HEK293 (cell line): Measurements from ENCODE around the gene DNAJC5.
"Not testable (repeated sequence)": the region's sequence is repeated elsewhere in the genome, so short reads cannot be mapped to it uniquely, and the experiment has no call there.

Source experiments
- CTCF ChIA-PET: fragments of 350-600 bp; formaldehyde crosslinking; extraction: SDS; loops from one replicate; lab custom pipeline; 2021; ENCODE audit warnings: antibody characterized with exemption; lab: Yijun Ruan, JAX
- POLR2A ChIA-PET: fragments of 300-600 bp; formaldehyde crosslinking; extraction: SDS; loops from one replicate; lab custom pipeline; 2020; ENCODE audit warnings: antibody characterized with exemption, inconsistent platforms; lab: Yijun Ruan, JAX
- H3K27ac ChIP-seq: fragments of 200-500 bp; sonication (Bioruptor generic); 2 replicates; pipeline ENCODE4 v1.5.1; 2014; ENCODE audit warnings: low read depth, low read length, control low read depth, inconsistent platforms; ENCODE audit errors: extremely low read depth
- H3K36me3 ChIP-seq, 2 experiments: fragments of 200-500 bp in 1 of 2; sonication (Bioruptor generic) in 1 of 2; 1 replicate in 1 of 2; 2 replicates in 1 of 2; pipeline ENCODE4 v1.5.1; 2014 to 2017; ENCODE audit warnings: inconsistent platforms in 2 of 2, low read length in 2 of 2; ENCODE audit not compliant: control insufficient read depth in 2 of 2, insufficient read depth in 1 of 2
- H3K4me1 ChIP-seq: fragments of 200-500 bp; sonication (Bioruptor generic); 2 replicates; pipeline ENCODE4 v1.5.1; 2014; ENCODE audit warnings: mild to moderate bottlenecking, low read length, inconsistent platforms; ENCODE audit not compliant: control insufficient read depth, insufficient read depth
- H3K4me3 ChIP-seq: 2 replicates; pipeline ENCODE4 v1.5.1; 2011; ENCODE audit warnings: low read depth, mild to moderate bottlenecking, control low read depth, low read length, moderate library complexity
- H3K9me3 ChIP-seq: fragments of 200-500 bp; sonication (Bioruptor generic); 2 replicates; pipeline ENCODE4 v1.5.1; 2014; ENCODE audit warnings: low read depth, low read length, inconsistent platforms; ENCODE audit not compliant: control insufficient read depth, insufficient read depth
- ATF2 ChIP-seq: fragments of 450-650 bp; formaldehyde crosslinking; IDR thresholded peaks from 2 replicates; pipeline ENCODE4 v1.5.1; 2016; ENCODE audit warnings: missing biosample characterization, missing genetic modification characterization, low read depth
- SP2 ChIP-seq: fragments of 450-650 bp; formaldehyde crosslinking; IDR thresholded peaks from 2 replicates; pipeline ENCODE4 v1.5.1; 2016; ENCODE audit warnings: missing biosample characterization, missing genetic modification characterization
- TSHZ1 ChIP-seq: fragments of 450-650 bp; formaldehyde crosslinking; IDR thresholded peaks from 2 replicates; pipeline ENCODE4 v1.5.1; 2016; ENCODE audit warnings: missing biosample characterization, missing genetic modification characterization, borderline replicate concordance
- ZBTB21 ChIP-seq: fragments of 450-650 bp; formaldehyde crosslinking; IDR thresholded peaks from 2 replicates; pipeline ENCODE4 v1.5.1; 2017; ENCODE audit warnings: missing biosample characterization, missing genetic modification characterization
- ZBTB6 ChIP-seq: fragments of 450-650 bp; formaldehyde crosslinking; IDR thresholded peaks from 2 replicates; pipeline ENCODE4 v1.5.1; 2017; ENCODE audit warnings: missing biosample characterization, missing genetic modification characterization
- ZFP69B ChIP-seq: fragments of 450-650 bp; formaldehyde crosslinking; IDR thresholded peaks from 2 replicates; pipeline ENCODE4 v1.5.1; 2016; ENCODE audit warnings: missing biosample characterization, missing genetic modification characterization
- ZNF112 ChIP-seq: fragments of 450-650 bp; formaldehyde crosslinking; IDR thresholded peaks from 2 replicates; pipeline ENCODE4 v1.5.0; 2017; ENCODE audit warnings: missing biosample characterization, missing genetic modification characterization
- ZNF155 ChIP-seq: fragments of 450-650 bp; formaldehyde crosslinking; IDR thresholded peaks from 2 replicates; pipeline ENCODE4 v1.5.1; 2016; ENCODE audit warnings: missing biosample characterization, missing genetic modification characterization
- ZNF157 ChIP-seq: fragments of 450-650 bp; formaldehyde crosslinking; IDR thresholded peaks from 2 replicates; pipeline ENCODE4 v1.5.1; 2016; ENCODE audit warnings: missing biosample characterization, missing genetic modification characterization
- ZNF221 ChIP-seq: fragments of 450-650 bp; formaldehyde crosslinking; IDR thresholded peaks from 2 replicates; pipeline ENCODE4 v1.5.1; 2017; ENCODE audit warnings: missing biosample characterization, missing genetic modification characterization, borderline replicate concordance
- ZNF223 ChIP-seq: fragments of 450-650 bp; formaldehyde crosslinking; IDR thresholded peaks from 2 replicates; pipeline ENCODE4 v1.5.1; 2016; ENCODE audit warnings: missing biosample characterization, missing genetic modification characterization
- ZNF239 ChIP-seq: fragments of 450-650 bp; formaldehyde crosslinking; IDR thresholded peaks from 2 replicates; pipeline ENCODE4 v1.5.1; 2016; ENCODE audit warnings: missing biosample characterization, missing genetic modification characterization
- ZNF416 ChIP-seq: fragments of 450-650 bp; formaldehyde crosslinking; IDR thresholded peaks from 2 replicates; pipeline ENCODE4 v1.5.1; 2016; ENCODE audit warnings: missing biosample characterization, missing genetic modification characterization
- ZNF449 ChIP-seq: fragments of 450-650 bp; formaldehyde crosslinking; IDR thresholded peaks from 2 replicates; pipeline ENCODE4 v1.5.1; 2017; ENCODE audit warnings: missing biosample characterization, mild to moderate bottlenecking, missing genetic modification characterization, moderate library complexity
- ZNF48 ChIP-seq: fragments of 450-650 bp; formaldehyde crosslinking; IDR thresholded peaks from 2 replicates; pipeline ENCODE4 v1.5.1; 2016; ENCODE audit warnings: missing biosample characterization, missing genetic modification characterization
- ZNF530 ChIP-seq: fragments of 450-650 bp; formaldehyde crosslinking; IDR thresholded peaks from 2 replicates; pipeline ENCODE4 v1.5.1; 2016; ENCODE audit warnings: low read depth, missing biosample characterization, missing genetic modification characterization
- ZNF548 ChIP-seq: fragments of 450-650 bp; formaldehyde crosslinking; IDR thresholded peaks from 2 replicates; pipeline ENCODE4 v1.5.1; 2016; ENCODE audit warnings: missing biosample characterization, missing genetic modification characterization
- ZNF596 ChIP-seq: fragments of 450-650 bp; IDR thresholded peaks from 2 replicates; pipeline ENCODE4 v1.5.0; 2018; ENCODE audit warnings: missing biosample characterization, mild to moderate bottlenecking, missing genetic modification characterization, moderate library complexity
- ZNF600 ChIP-seq: fragments of 450-650 bp; formaldehyde crosslinking; IDR thresholded peaks from 2 replicates; pipeline ENCODE4 v1.5.1; 2016; ENCODE audit warnings: missing biosample characterization, missing genetic modification characterization
- ZNF664 ChIP-seq: fragments of 450-650 bp; formaldehyde crosslinking; IDR thresholded peaks from 2 replicates; pipeline ENCODE4 v1.5.1; 2016; ENCODE audit warnings: missing biosample characterization, missing genetic modification characterization
- TF ChIP-seq, protein P1 (sequence below): fragments of 450-650 bp; formaldehyde crosslinking; IDR thresholded peaks from 2 replicates; pipeline ENCODE4 v1.5.1; 2016; ENCODE audit warnings: missing biosample characterization, missing genetic modification characterization
- TF ChIP-seq, protein P2 (sequence below): fragments of 450-650 bp; formaldehyde crosslinking; IDR thresholded peaks from 2 replicates; pipeline ENCODE4 v1.5.1; 2016; ENCODE audit warnings: missing biosample characterization, missing genetic modification characterization

Gene DNAJC5

GRCh38 chr20:63868264-63868663, 26.7 kb upstream of the DNAJC5 start:
- Histone ChIP-seq H3K4me1 (no peaks in the 10 kb centered on the region), H3K27ac (no peak overlapping the region), H3K36me3 (peaks cover 27 to 51% of the 10 kb centered on the region in 2 experiments), H3K9me3 (no peaks in the 10 kb centered on the region), H3K4me3 (no peak overlapping the region)
- TF ChIP-seq ZBTB21 (tag by site-specific recombination): no peak
- no peak for TF ChIP-seq ZNF112 (tag by site-specific recombination)
- no peak for TF ChIP-seq SP2 (tag by site-specific recombination)
- TF ChIP-seq ZNF596 (tag by site-specific recombination): no peak
- TF ChIP-seq ZNF239 (tag by site-specific recombination): no peak
- TF ChIP-seq ZNF157: no peak
- TF ChIP-seq, protein P1, sequence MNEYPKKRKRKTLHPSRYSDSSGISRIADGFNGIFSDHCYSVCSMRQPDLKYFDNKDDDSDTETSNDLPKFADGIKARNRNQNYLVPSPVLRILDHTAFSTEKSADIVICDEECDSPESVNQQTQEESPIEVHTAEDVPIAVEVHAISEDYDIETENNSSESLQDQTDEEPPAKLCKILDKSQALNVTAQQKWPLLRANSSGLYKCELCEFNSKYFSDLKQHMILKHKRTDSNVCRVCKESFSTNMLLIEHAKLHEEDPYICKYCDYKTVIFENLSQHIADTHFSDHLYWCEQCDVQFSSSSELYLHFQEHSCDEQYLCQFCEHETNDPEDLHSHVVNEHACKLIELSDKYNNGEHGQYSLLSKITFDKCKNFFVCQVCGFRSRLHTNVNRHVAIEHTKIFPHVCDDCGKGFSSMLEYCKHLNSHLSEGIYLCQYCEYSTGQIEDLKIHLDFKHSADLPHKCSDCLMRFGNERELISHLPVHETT (tag by site-specific recombination): no peak
- CTCF ChIA-PET: interaction anchor here (0.5 to 0.6 kb wide), 2 partner anchors 93 to 371 kb away, joined by 3 read pairs; no protein-coding TSS in a partner anchor
- POLR2A ChIA-PET: no interaction called here

DNA sequence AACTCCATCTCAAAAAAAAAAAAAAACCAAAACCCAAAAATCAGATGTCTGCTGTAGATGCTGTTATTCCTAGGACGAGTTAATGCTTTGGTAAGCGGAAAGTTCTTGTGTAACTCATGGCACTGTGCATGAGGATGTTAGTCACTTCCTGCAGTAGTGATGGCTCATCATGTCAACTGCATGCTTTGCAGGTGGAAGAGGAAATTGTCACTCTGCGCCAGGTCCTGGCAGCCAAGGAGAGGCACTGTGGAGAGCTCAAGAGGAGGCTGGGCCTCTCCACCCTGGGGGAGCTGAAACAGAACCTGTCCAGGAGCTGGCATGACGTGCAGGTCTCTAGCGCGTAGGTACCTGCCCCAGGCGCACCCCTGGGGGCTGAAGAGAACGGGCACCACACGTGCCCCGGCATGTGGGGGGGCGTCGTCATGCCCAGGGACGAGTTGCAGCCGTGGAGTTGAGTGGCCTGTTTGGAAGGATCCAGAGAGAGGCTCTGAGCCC, 21.4 kb upstream of the DNAJC5 start:
- Histone ChIP-seq H3K36me3 (peaks cover 34 to 85% of the 10 kb centered on the region in 2 experiments), H3K4me3 (no peak overlapping the region), H3K27ac (no peak overlapping the region), H3K4me1 (no peaks in the 10 kb centered on the region), H3K9me3 (no peaks in the 10 kb centered on the region)
- TF ChIP-seq ZNF416 (tag by site-specific recombination) (no peak), ZNF664 (tag by site-specific recombination) (no peak), ZNF449 (tag by site-specific recombination) (no peak), ZNF155 (tag by site-specific recombination) (no peak), ZBTB6 (tag by site-specific recombination) (no peak), ZNF221 (tag by site-specific recombination) (no peak), ZNF112 (tag by site-specific recombination) (no peak), ZNF157 (no peak), ATF2 (no peak), TSHZ1 (tag by site-specific recombination) (no peak), ZNF223 (no peak), ZNF548 (tag by site-specific recombination) (no peak), ZFP69B (tag by site-specific recombination) (no peak), ZNF600 (no peak), ZNF48 (tag by site-specific recombination) (no peak), ZNF530 (no peak)
- TF ChIP-seq, protein P2, sequence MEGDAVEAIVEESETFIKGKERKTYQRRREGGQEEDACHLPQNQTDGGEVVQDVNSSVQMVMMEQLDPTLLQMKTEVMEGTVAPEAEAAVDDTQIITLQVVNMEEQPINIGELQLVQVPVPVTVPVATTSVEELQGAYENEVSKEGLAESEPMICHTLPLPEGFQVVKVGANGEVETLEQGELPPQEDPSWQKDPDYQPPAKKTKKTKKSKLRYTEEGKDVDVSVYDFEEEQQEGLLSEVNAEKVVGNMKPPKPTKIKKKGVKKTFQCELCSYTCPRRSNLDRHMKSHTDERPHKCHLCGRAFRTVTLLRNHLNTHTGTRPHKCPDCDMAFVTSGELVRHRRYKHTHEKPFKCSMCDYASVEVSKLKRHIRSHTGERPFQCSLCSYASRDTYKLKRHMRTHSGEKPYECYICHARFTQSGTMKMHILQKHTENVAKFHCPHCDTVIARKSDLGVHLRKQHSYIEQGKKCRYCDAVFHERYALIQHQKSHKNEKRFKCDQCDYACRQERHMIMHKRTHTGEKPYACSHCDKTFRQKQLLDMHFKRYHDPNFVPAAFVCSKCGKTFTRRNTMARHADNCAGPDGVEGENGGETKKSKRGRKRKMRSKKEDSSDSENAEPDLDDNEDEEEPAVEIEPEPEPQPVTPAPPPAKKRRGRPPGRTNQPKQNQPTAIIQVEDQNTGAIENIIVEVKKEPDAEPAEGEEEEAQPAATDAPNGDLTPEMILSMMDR (tag by site-specific recombination): no peak
- ChIA-PET CTCF (interaction anchor here (0.6 to 1.4 kb wide), 3 partner anchors 98 to 115 kb away, joined by 3 to 8 read pairs (median 6); no protein-coding TSS in a partner anchor), POLR2A (interaction anchor here (0.7 to 1.1 kb wide), 2 partner anchors 9 to 11 kb away, joined by 3 to 6 read pairs; partner anchors contain the start of gene TPD52L2)

- not testable (repeated sequence) for H3K4me3 ChIP-seq, H3K4me1 ChIP-seq, H3K9me3 ChIP-seq, H3K27ac ChIP-seq
- peaks cover 31 to 85% of the 10 kb centered on the region in 2 experiments for H3K36me3 ChIP-seq
- ChIA-PET CTCF (interaction anchor here (0.6 kb wide), 2 partner anchors 100 to 114 kb away, joined by 3 to 6 read pairs; no protein-coding TSS in a partner anchor), POLR2A (interaction anchor here (0.7 to 1.1 kb wide), 2 partner anchors 10 to 385 kb away, joined by 3 to 6 read pairs; partner anchors contain the start of gene TPD52L2)
Measured at GRCh38 chr20:63874241-63874640, 20.7 kb upstream of the DNAJC5 start.
